DND-41 (cell line): Measurements from ENCODE around the gene SPEM1.

Experiments
- ATAC-seq: fragments of 200-7000 bp; cut with Tn5 transposase; 3 replicates; pipeline ENCODE4 v1.9.1; 2021; ENCODE audit warnings: low read depth; ENCODE audit not compliant: insufficient read depth
- DNase-seq: peaks from one replicate; pipeline ENCODE4 v3.0.0-alpha.2; 2020
- H2AFZ ChIP-seq: 2 replicates; pipeline ENCODE4 v1.6.0; 2012; ENCODE audit warnings: low read depth, low read length
- H3K27ac ChIP-seq: 2 replicates; pipeline ENCODE4 v1.5.1; 2012; ENCODE audit warnings: low read length, inconsistent platforms
- H3K27me3 ChIP-seq: fragments of 200-600 bp; sonication (generic); 2 replicates; pipeline ENCODE4 v1.6.0; 2012; ENCODE audit warnings: low read length, mild to moderate bottlenecking, inconsistent platforms; ENCODE audit not compliant: insufficient read depth, poor library complexity
- H3K36me3 ChIP-seq: 2 replicates; pipeline ENCODE4 v1.5.1; 2012; ENCODE audit warnings: low read length, inconsistent platforms; ENCODE audit not compliant: insufficient read depth
- H3K4me1 ChIP-seq: 2 replicates; pipeline ENCODE4 v1.5.1; 2012; ENCODE audit warnings: mild to moderate bottlenecking, low read length; ENCODE audit not compliant: insufficient read depth
- H3K4me2 ChIP-seq: 2 replicates; pipeline ENCODE4 v1.6.0; 2012; ENCODE audit warnings: mild to moderate bottlenecking, moderate library complexity, low read length, inconsistent platforms; ENCODE audit not compliant: insufficient read depth
- H3K4me3 ChIP-seq, 2 experiments: fragments of 200-600 bp in 1 of 2; shearing (Covaris generic) in 1 of 2; 2 replicates each; pipeline ENCODE4 v1.5.1; 2012 to 2016; ENCODE audit warnings: inconsistent platforms in 2 of 2, low read length in 2 of 2, mild to moderate bottlenecking in 2 of 2, low read depth in 1 of 2, moderate library complexity in 1 of 2
- H3K79me2 ChIP-seq: 2 replicates; pipeline ENCODE4 v1.6.0; 2012; ENCODE audit warnings: low read length, inconsistent platforms; ENCODE audit not compliant: insufficient read depth
- H3K9ac ChIP-seq: 2 replicates; pipeline ENCODE4 v1.6.0; 2012; ENCODE audit warnings: low read depth, mild to moderate bottlenecking, inconsistent platforms, low read length, moderate library complexity
- H3K9me3 ChIP-seq: 2 replicates; pipeline ENCODE4 v1.5.1; 2012; ENCODE audit warnings: low read length, moderate library complexity, mild to moderate bottlenecking, inconsistent platforms; ENCODE audit not compliant: insufficient read depth, severe bottlenecking
- H4K20me1 ChIP-seq: 2 replicates; pipeline ENCODE4 v1.6.0; 2012; ENCODE audit warnings: low read length; ENCODE audit not compliant: insufficient read depth
- EZH2 ChIP-seq: IDR thresholded peaks from 3 replicates; pipeline ENCODE4 v1.6.1; 2012; ENCODE audit warnings: borderline replicate concordance, low read depth, mild to moderate bottlenecking, moderate library complexity, low read length, inconsistent platforms; ENCODE audit not compliant: severe bottlenecking
- TF ChIP-seq, protein P1 (sequence below): IDR thresholded peaks from 2 replicates; pipeline ENCODE4 v1.5.1; 2012; ENCODE audit warnings: borderline replicate concordance, low read length, moderate library complexity, mild to moderate bottlenecking; ENCODE audit not compliant: poor library complexity, severe bottlenecking; ENCODE audit errors: extremely low read depth

SPEM1 gene

DNA sequence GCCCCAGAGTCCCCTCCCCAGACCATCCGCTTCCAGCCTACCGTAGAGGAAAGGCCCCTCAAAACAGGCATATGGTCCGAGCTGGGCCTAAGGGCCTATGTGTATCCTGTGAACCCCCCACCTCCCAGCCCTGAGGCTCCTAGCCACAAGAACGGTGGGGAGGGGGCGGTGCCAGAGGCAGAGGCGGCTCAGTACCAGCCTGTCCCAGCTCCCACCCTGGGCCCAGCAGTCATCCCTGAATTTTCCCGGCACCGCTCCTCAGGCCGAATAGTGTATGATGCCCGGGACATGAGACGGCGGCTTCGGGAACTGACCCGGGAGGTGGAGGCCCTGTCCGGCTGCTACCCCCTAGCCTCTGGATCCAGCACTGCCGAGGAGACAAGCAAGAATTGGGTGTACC lies 1.1 kb downstream of the SPEM1 start:
- ATAC-seq (no peak), DNase-seq (no peak)
- Histone ChIP-seq H3K36me3 (no peaks in the 10 kb centered on the region), H3K79me2 (no peaks in the 10 kb centered on the region), H4K20me1 (no peaks in the 10 kb centered on the region), H3K4me1 (no peaks in the 10 kb centered on the region), H3K27me3 (no peaks in the 10 kb centered on the region), H2AFZ (no peak overlapping the region), H3K4me2 (no peak overlapping the region), H3K9ac (no peak overlapping the region), H3K27ac (no peak overlapping the region), H3K9me3 (no peaks in the 10 kb centered on the region), H3K4me3 (no peak overlapping the region)
- TF ChIP-seq, protein P1, sequence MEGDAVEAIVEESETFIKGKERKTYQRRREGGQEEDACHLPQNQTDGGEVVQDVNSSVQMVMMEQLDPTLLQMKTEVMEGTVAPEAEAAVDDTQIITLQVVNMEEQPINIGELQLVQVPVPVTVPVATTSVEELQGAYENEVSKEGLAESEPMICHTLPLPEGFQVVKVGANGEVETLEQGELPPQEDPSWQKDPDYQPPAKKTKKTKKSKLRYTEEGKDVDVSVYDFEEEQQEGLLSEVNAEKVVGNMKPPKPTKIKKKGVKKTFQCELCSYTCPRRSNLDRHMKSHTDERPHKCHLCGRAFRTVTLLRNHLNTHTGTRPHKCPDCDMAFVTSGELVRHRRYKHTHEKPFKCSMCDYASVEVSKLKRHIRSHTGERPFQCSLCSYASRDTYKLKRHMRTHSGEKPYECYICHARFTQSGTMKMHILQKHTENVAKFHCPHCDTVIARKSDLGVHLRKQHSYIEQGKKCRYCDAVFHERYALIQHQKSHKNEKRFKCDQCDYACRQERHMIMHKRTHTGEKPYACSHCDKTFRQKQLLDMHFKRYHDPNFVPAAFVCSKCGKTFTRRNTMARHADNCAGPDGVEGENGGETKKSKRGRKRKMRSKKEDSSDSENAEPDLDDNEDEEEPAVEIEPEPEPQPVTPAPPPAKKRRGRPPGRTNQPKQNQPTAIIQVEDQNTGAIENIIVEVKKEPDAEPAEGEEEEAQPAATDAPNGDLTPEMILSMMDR, result no peak

DNA sequence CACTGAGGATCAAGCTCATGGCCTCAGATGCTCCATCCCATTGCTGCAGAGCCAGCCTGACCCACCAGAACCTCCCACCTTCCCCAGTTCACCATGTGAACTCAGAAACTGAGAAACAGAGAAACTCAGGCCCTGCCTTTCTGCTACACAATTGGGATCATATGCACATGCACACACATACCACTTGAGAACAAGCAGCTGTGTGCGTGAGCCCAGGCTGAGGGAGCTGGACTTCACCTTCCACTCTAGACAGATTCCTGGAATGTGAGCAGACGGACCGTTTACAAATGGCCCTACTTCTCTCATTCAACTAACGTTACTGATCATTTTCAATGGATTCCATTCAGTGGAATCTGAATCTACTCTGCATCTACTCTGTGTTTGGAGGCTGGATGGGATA lies 3.6 kb downstream of the SPEM1 start:
- Histone ChIP-seq H2AFZ (no peak overlapping the region), H3K79me2 (no peaks in the 10 kb centered on the region), H4K20me1 (no peaks in the 10 kb centered on the region; the same call in 1 of the 2 replicates), H3K4me2 (no peak overlapping the region), H3K9ac (no peak overlapping the region), H3K27ac (no peak overlapping the region), H3K4me1 (no peaks in the 10 kb centered on the region), H3K9me3 (no peaks in the 10 kb centered on the region), H3K36me3 (no peaks in the 10 kb centered on the region), H3K4me3 (no peak overlapping the region), H3K27me3 (no peaks in the 10 kb centered on the region)
- ATAC-seq (no peak), DNase-seq (no peak)
- TF ChIP-seq EZH2, result no peak
- TF ChIP-seq, protein P1, result no peak

DNA sequence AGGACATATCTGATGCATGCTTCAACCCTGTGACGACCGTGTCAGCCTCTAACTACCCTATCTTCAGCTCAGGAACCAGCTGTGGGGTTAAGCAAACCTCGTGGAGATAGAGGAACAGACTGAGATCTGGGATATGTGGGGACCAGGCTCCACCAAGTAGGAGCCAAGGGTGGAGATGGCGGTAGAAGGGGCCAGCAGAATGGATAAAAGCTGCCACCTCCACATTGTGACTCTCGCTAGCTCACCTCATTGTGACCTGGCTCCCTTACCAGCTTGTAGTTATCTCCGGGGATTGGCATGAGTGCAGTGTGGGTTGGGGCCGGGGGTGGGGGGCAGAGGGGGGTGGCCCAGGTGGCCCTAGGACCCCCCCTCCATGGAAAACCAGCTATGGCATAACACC lies 5.2 kb downstream of the SPEM1 start, which contains the start of gene SPEM2:
TSS of gene SPEM2 (plus strand) at position 301 of the 400 bp plus-strand sequence. CDS start at position 374, 73 bp downstream.
- Histone ChIP-seq H3K4me2 (no peak within 1 kb of the TSS), H3K4me3 (no peak within 1 kb of the TSS), H3K27me3 (no peaks in the 10 kb centered on the region), H3K27ac (no peak within 1 kb of the TSS), H3K4me1 (no peaks in the 10 kb centered on the region), H2AFZ (no peak within 1 kb of the TSS), H3K79me2 (no peaks in the 10 kb centered on the region), H3K9me3 (no peaks in the 10 kb centered on the region), H3K36me3 (no peaks in the 10 kb centered on the region), H3K9ac (no peak within 1 kb of the TSS), H4K20me1 (no peaks in the 10 kb centered on the region; the same call in 1 of the 2 replicates)
- no peak for DNase-seq
- no peak for ATAC-seq
- TF ChIP-seq EZH2, result no peak

DNA sequence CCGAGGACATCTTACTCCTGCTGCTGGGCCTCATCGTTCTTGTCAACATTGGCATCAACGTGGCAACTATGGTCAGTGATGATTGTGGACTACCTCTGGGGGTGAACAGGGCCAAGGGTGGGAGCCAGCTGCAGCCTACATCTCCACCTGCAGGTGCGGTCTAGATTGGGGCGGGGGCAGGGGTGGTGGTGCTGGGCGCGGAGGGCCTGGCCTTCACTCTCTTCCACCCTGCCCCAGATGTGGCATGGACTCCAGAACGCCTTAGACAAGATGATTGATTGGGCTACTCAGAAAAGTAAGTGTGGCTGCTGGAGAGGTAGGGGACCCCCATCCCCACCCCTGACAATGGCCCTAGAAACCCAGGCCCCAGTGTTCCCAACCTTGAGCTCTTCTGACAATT lies 5.6 kb downstream of the SPEM1 start:
- no peaks in the 10 kb centered on the region for H3K4me1 ChIP-seq
- no peaks in the 10 kb centered on the region for H3K9me3 ChIP-seq
- TF ChIP-seq, protein P1, result no peak
- TF ChIP-seq EZH2, result no peak
- no peak for DNase-seq
- H3K79me2 ChIP-seq, result no peaks in the 10 kb centered on the region
- H3K4me2 ChIP-seq, result no peak overlapping the region
- no peak for ATAC-seq
- no peaks in the 10 kb centered on the region for H3K27me3 ChIP-seq
- H3K4me3 ChIP-seq, result no peak overlapping the region
- H4K20me1 ChIP-seq, result no peaks in the 10 kb centered on the region; the same call in 1 of the 2 replicates
- H3K27ac ChIP-seq, result no peak overlapping the region
- H3K9ac ChIP-seq, result no peak overlapping the region
- H2AFZ ChIP-seq, result no peak overlapping the region
- H3K36me3 ChIP-seq, result no peaks in the 10 kb centered on the region
